Stimulated activated naive CD8-positive, alpha-beta T cell treated with anti-CD3 and anti-CD28 coated beads, Interleukin-15, Interleukin-2, amounts not matched to agents 100 ng/mL and 50 ng/mL, for 24 hours (primary cell): Measurements from ENCODE around the gene GOLGA8M.
"Not testable (repeated sequence)": the region's sequence is repeated elsewhere in the genome, so short reads cannot be mapped to it uniquely, and the experiment has no call there.

Experiments used
- H3K27ac Mint-ChIP-seq: one replicate; pipeline ENCODE4 v1.8.0; 2021; ENCODE audit warnings: mild to moderate bottlenecking, mixed read lengths
- H3K27me3 Mint-ChIP-seq: one replicate; pipeline ENCODE4 v1.8.0; 2021; ENCODE audit warnings: mixed read lengths
- H3K36me3 Mint-ChIP-seq: one replicate; pipeline ENCODE4 v1.8.0; 2021; ENCODE audit warnings: low read depth, mixed read lengths
- H3K4me1 Mint-ChIP-seq: one replicate; pipeline ENCODE4 v1.8.0; 2021; ENCODE audit warnings: low read depth, mixed read lengths
- H3K4me3 Mint-ChIP-seq: one replicate; pipeline ENCODE4 v1.8.0; 2021; ENCODE audit warnings: mild to moderate bottlenecking, mixed read lengths
- H3K9me3 Mint-ChIP-seq: one replicate; pipeline ENCODE4 v1.8.0; 2021; ENCODE audit warnings: mixed read lengths

The GOLGA8M gene

GRCh38 chr15:28694006-28694751, 18.0 kb downstream of the GOLGA8M start:
- H3K36me3 Mint-ChIP-seq, H3K4me3 Mint-ChIP-seq, H3K4me1 Mint-ChIP-seq, H3K9me3 Mint-ChIP-seq, H3K27me3 Mint-ChIP-seq, H3K27ac Mint-ChIP-seq: not testable (repeated sequence)

GRCh38 chr15:28693021-28693420, 19.2 kb downstream of the GOLGA8M start:
- H3K36me3 Mint-ChIP-seq, H3K4me1 Mint-ChIP-seq, H3K9me3 Mint-ChIP-seq, H3K27ac Mint-ChIP-seq, H3K4me3 Mint-ChIP-seq, H3K27me3 Mint-ChIP-seq: not testable (repeated sequence)

DNA sequence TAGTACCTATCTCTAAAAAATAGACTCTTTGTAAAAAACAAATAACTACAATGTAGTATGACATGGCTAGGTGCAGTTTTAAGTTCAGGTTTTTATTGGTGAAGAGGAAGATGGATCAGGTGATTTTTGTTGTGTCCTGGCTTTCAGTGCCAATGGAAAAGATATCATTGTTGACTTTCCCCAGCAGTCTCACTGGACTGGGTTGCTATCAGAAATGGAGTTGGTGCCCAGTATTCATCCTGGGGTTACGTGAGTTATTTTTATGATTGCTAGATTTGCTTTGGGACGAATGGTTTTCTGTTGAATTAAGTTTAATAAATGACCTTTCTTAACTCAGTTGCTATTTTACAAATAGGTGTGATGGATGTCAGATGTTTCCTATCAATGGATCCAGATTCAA, 38.7 kb downstream of the GOLGA8M start:
- not testable (repeated sequence) for H3K4me1 Mint-ChIP-seq, H3K4me3 Mint-ChIP-seq, H3K36me3 Mint-ChIP-seq, H3K9me3 Mint-ChIP-seq, H3K27ac Mint-ChIP-seq, H3K27me3 Mint-ChIP-seq

DNA sequence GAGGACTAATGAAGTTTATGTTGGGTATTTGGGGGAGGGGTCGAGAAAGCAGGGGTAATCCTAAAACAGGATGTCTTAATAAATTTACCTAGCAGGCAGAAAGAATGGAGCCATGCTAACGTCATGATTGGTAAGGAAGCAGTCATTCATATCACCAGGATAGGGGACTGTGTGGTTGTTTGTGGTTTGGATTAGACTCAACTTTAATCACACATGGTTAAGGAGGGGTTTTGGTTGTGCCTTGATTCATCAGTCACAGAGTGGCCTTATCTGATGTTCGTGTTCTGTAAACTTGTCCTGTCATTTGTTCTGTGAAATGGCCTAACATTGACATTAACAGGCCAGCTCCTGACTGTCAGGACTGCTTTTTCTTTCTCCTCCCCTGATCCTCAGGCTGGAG, 40.1 kb downstream of the GOLGA8M start:
- H3K9me3 Mint-ChIP-seq, result not testable (repeated sequence)

DNA sequence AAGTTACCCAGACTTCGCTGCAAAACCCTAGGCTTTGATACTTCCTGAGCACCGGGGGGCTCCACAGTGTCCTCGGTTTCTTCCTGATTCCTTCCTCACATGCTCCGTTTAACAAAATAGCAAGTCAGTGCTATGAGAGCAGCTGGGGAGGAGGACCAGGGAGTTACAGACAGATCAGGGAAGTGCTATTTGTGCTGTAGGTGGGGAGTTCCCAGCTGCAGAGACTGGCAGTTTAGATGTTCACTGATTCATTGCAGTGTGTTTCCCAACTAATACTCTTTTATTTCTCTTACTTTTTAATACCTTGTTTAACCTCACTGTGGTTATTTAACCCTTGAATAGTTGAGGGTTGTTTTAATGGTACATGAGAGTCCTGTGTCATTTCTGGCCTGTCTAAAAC, 45.8 kb downstream of the GOLGA8M start:
- H3K27me3 Mint-ChIP-seq, H3K9me3 Mint-ChIP-seq, H3K4me1 Mint-ChIP-seq, H3K36me3 Mint-ChIP-seq, H3K4me3 Mint-ChIP-seq, H3K27ac Mint-ChIP-seq: not testable (repeated sequence)

More for the DNA sequence above, 40.1 kb downstream of the GOLGA8M start:
- not testable (repeated sequence) for H3K4me1 Mint-ChIP-seq, H3K36me3 Mint-ChIP-seq, H3K27ac Mint-ChIP-seq, H3K27me3 Mint-ChIP-seq, H3K4me3 Mint-ChIP-seq

GRCh38 chr15:28664575-28664974, 47.6 kb downstream of the GOLGA8M start:
- not testable (repeated sequence) for H3K36me3 Mint-ChIP-seq, H3K27ac Mint-ChIP-seq, H3K4me3 Mint-ChIP-seq, H3K4me1 Mint-ChIP-seq, H3K27me3 Mint-ChIP-seq, H3K9me3 Mint-ChIP-seq

- H3K4me1 Mint-ChIP-seq, H3K9me3 Mint-ChIP-seq, H3K27ac Mint-ChIP-seq, H3K27me3 Mint-ChIP-seq, H3K36me3 Mint-ChIP-seq, H3K4me3 Mint-ChIP-seq: not testable (repeated sequence)
Measured at GRCh38 chr15:28663717-28664116, 48.5 kb downstream of the GOLGA8M start.

DNA sequence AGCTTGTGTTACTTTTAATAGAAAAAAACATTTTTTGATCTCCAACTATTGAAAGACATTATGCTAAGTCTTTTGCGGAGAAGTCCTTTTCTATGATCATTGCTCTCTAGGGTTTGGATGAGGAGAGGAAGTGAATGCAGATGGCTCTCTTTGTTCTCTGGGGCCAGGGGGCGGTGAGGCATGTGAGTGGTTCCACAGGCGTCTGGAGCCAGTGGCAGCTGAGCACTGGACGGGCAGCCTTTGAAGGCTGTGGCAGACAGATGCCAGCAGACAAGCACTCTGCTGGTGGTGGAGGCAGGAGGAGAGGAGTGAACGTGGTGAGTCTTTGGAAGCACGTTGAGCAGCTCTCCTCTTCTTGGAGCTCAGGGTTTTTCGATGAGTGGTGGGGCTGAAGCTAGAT, 51.5 kb downstream of the GOLGA8M start:
- not testable (repeated sequence) for H3K27ac Mint-ChIP-seq, H3K9me3 Mint-ChIP-seq, H3K4me3 Mint-ChIP-seq, H3K4me1 Mint-ChIP-seq, H3K27me3 Mint-ChIP-seq, H3K36me3 Mint-ChIP-seq

DNA sequence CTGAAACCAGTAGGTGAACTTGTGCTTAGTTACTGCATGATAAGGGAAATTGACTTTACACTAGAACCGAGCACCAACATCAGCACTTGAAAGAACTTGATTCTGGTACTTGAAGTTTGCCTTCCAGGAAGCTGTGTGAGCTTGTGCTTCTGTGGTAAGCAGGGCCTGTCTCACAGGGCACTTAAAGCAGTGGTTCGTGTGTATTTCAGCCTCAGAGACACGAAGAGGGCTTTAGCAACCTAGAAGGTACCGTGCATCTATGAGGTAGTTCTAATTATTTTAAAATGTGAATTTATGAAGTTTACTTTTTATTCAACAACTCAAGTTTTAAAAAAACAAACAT, 56.2 kb downstream of the GOLGA8M start:
- not testable (repeated sequence) for H3K27ac Mint-ChIP-seq

GRCh38 chr15:28655329-28656017, 56.7 kb downstream of the GOLGA8M start:
- H3K9me3 Mint-ChIP-seq, H3K4me3 Mint-ChIP-seq, H3K27me3 Mint-ChIP-seq, H3K4me1 Mint-ChIP-seq, H3K36me3 Mint-ChIP-seq, H3K27ac Mint-ChIP-seq: not testable (repeated sequence)

More for the DNA sequence above, 56.2 kb downstream of the GOLGA8M start:
- H3K36me3 Mint-ChIP-seq, H3K4me1 Mint-ChIP-seq, H3K27me3 Mint-ChIP-seq, H3K9me3 Mint-ChIP-seq, H3K4me3 Mint-ChIP-seq: not testable (repeated sequence)

DNA sequence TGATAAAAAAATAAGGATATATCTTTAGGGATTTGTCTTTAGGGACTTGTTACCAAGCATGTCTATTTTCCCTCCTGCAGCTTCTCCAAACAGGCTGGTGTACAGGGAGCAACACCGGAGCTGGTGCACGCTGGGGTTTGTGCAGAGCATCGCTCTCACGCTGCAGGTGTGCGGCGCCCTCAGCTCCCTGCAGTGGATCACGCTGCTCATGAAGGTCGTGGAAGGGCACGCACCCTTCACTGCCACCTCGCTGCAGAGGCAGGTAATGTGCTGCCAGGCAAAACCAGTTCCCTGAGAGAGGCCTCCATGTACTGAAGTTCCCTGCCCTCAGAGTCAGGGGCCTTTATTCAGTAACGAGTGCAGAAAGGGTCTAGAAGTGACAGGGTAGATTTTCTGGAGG, 58.0 kb downstream of the GOLGA8M start:
- not testable (repeated sequence) for H3K36me3 Mint-ChIP-seq, H3K27ac Mint-ChIP-seq, H3K9me3 Mint-ChIP-seq, H3K4me3 Mint-ChIP-seq, H3K4me1 Mint-ChIP-seq, H3K27me3 Mint-ChIP-seq

DNA sequence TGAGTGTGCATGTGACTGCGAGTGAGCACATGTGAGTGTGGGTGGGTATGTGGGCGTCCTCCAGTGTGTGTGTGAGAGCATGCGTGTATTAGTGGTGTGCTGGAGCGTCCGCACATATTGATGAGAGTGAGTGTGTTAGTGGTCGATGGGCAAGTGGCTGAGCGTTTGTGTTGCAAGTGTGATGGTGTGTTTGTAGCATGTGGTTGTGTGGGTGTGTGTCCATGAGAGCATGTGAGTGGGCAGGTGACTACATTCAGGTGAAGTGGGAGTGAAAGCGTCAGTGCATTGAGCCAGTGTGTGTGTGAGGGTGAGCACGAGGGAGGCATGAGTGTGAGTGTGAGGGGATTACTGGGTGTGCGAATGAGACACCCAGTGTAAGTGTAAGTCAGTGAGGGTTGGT, 59.7 kb downstream of the GOLGA8M start:
- H3K27ac Mint-ChIP-seq, H3K9me3 Mint-ChIP-seq, H3K27me3 Mint-ChIP-seq, H3K4me3 Mint-ChIP-seq, H3K4me1 Mint-ChIP-seq, H3K36me3 Mint-ChIP-seq: not testable (repeated sequence)
